HUES48 (cell line): Measurements from ENCODE around the gene ITGB1.
A peak's percentile ranks its signal among the peaks of the same experiment; 100 is the strongest.

Experiments
- H3K27ac ChIP-seq: one replicate; pipeline ENCODE4 v1.7.0; 2013; ENCODE audit warnings: low read depth, low read length, inconsistent platforms
- H3K27me3 ChIP-seq: 2 replicates; pipeline ENCODE4 v1.6.1; 2013; ENCODE audit warnings: mild to moderate bottlenecking, low read length; ENCODE audit not compliant: control insufficient read depth, insufficient read depth
- H3K36me3 ChIP-seq: 2 replicates; pipeline ENCODE4 v1.6.1; 2013; ENCODE audit warnings: low read length; ENCODE audit not compliant: control insufficient read depth, insufficient read depth
- H3K4me1 ChIP-seq: 2 replicates; pipeline ENCODE4 v1.6.1; 2013; ENCODE audit warnings: mild to moderate bottlenecking, low read length; ENCODE audit not compliant: control insufficient read depth, insufficient read depth
- H3K4me3 ChIP-seq: 2 replicates; pipeline ENCODE4 v1.5.1; 2013; ENCODE audit warnings: mild to moderate bottlenecking, low read depth, low read length
- H3K9ac ChIP-seq: 2 replicates; pipeline ENCODE4 v1.6.1; 2013; ENCODE audit warnings: mild to moderate bottlenecking, low read depth, low read length, moderate library complexity
- H3K9me3 ChIP-seq: 2 replicates; pipeline ENCODE4 v1.6.1; 2013; ENCODE audit warnings: low read length; ENCODE audit not compliant: control insufficient read depth, insufficient read depth

Gene ITGB1

GRCh38 chr10:32961895-32962369, 3.9 kb upstream of the ITGB1 start:
- Histone ChIP-seq H3K4me3 (peak overlapping the region; percentile 31; the same call in 1 of the 2 replicates), H3K27ac (peak overlapping the region; percentile 94), H3K4me1 (peaks cover 43% of the 10 kb centered on the region), H3K9me3 (no peaks in the 10 kb centered on the region), H3K36me3 (no peaks in the 10 kb centered on the region), H3K9ac (peak overlapping the region; percentile 35; the same call in 1 of the 2 replicates), H3K27me3 (no peaks in the 10 kb centered on the region)

GRCh38 chr10:32961343-32961894, 3.4 kb upstream of the ITGB1 start:
- H3K27ac ChIP-seq: peak overlapping the region; percentile 94
- H3K9ac ChIP-seq: 0 out of 2 replicates have a peak overlapping the region, but pooled peaks have one; percentile 35
- H3K4me3 ChIP-seq: peak overlapping the region; percentile 31; the same call in 1 of the 2 replicates
- H3K27me3 ChIP-seq: no peaks in the 10 kb centered on the region
- H3K9me3 ChIP-seq: no peaks in the 10 kb centered on the region
- peaks cover 48% of the 10 kb centered on the region for H3K4me1 ChIP-seq
- H3K36me3 ChIP-seq: no peaks in the 10 kb centered on the region

DNA sequence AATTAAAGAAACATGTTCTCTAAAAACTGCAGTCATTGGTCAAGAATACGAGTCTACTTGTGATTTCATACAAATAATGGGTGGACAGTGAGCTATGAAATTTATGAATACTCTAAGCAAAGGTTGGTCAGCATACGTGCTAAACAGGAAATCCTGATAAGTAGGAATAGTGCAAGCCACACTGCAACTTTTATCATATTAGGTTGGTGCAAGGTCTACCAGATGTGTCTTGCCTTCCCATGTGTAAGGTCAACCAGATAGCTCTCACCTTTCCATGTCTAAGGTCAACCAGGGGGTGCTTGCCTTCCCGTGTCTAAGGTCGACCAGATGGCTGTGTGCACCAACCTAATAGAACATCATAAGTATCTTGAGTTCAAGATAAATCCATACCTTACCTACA, 2.0 kb upstream of the ITGB1 start:
- Histone ChIP-seq H3K4me1 (peaks cover 61% of the 10 kb centered on the region), H3K27ac (peak overlapping the region; percentile 99), H3K27me3 (no peaks in the 10 kb centered on the region), H3K4me3 (peak overlapping the region; percentile 80), H3K9me3 (no peaks in the 10 kb centered on the region), H3K9ac (peak overlapping the region; percentile 97; the same call in 1 of the 2 replicates), H3K36me3 (no peaks in the 10 kb centered on the region)

- Histone ChIP-seq H3K9me3 (no peaks in the 10 kb centered on the region), H3K9ac (peak overlapping the region; percentile 97), H3K36me3 (no peaks in the 10 kb centered on the region), H3K27me3 (no peaks in the 10 kb centered on the region), H3K4me3 (peak overlapping the region; percentile 80), H3K27ac (peak overlapping the region; percentile 99), H3K4me1 (peaks cover 69% of the 10 kb centered on the region)
Measured at GRCh38 chr10:32959006-32959920, 1.2 kb upstream of the ITGB1 start.

- peak overlapping the region; percentile 97 for H3K9ac ChIP-seq
- H3K27ac ChIP-seq: peak overlapping the region; percentile 99
- H3K4me3 ChIP-seq: peak overlapping the region; percentile 80
- peaks cover 5% of the 10 kb centered on the region; the same call in 1 of the 2 replicates for H3K36me3 ChIP-seq
- no peaks in the 10 kb centered on the region for H3K27me3 ChIP-seq
- no peaks in the 10 kb centered on the region for H3K9me3 ChIP-seq
- peaks cover 74% of the 10 kb centered on the region for H3K4me1 ChIP-seq
Measured at GRCh38 chr10:32957341-32958084, 517 bp downstream of the ITGB1 start.

GRCh38 chr10:32956365-32957197, 1.4 kb downstream of the ITGB1 start:
- Histone ChIP-seq H3K4me1 (peaks cover 76% of the 10 kb centered on the region), H3K9ac (peak overlapping the region; percentile 97), H3K36me3 (peaks cover 5% of the 10 kb centered on the region; the same call in 1 of the 2 replicates), H3K4me3 (peak overlapping the region; percentile 80), H3K27ac (peak overlapping the region; percentile 99), H3K27me3 (no peaks in the 10 kb centered on the region), H3K9me3 (no peaks in the 10 kb centered on the region)

GRCh38 chr10:32955790-32956189, 2.2 kb downstream of the ITGB1 start:
- Histone ChIP-seq H3K4me1 (peaks cover 79% of the 10 kb centered on the region), H3K36me3 (peaks cover 5% of the 10 kb centered on the region; the same call in 1 of the 2 replicates), H3K4me3 (peak overlapping the region; percentile 80), H3K27ac (peak overlapping the region; percentile 43), H3K9ac (no peak overlapping the region), H3K9me3 (no peaks in the 10 kb centered on the region), H3K27me3 (no peaks in the 10 kb centered on the region)

DNA sequence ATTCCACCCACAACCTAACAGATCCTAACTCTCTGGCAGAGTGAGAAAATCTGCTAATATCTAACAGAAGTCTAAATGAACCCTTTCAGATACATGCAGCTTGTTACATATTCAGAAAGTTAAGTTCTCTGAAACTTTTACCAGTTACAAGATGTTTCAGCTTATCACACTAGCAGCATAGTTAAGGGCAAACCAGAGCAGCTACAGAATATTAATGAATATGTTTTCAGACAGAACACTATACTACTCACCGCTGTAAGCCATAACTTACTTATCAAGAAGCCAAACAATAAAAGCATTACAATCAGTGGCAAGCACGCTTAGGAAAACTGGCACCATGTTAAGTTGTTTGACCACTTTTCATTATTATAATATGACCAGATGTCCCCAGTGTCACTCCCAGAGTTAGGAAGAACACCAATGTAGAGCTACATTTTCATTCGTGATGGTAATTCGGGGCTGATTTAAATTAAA, 2.7 kb downstream of the ITGB1 start:
- peaks cover 5% of the 10 kb centered on the region; the same call in 1 of the 2 replicates for H3K36me3 ChIP-seq
- no peaks in the 10 kb centered on the region for H3K27me3 ChIP-seq
- peak overlapping the region; percentile 32 for H3K27ac ChIP-seq
- no peaks in the 10 kb centered on the region for H3K9me3 ChIP-seq
- H3K9ac ChIP-seq: 0 out of 2 replicates have a peak overlapping the region, but pooled peaks have one; percentile 3
- H3K4me3 ChIP-seq: peak overlapping the region; percentile 80
- H3K4me1 ChIP-seq: peaks cover 79% of the 10 kb centered on the region

- Histone ChIP-seq H3K27me3 (no peaks in the 10 kb centered on the region), H3K36me3 (peaks cover 5% of the 10 kb centered on the region; the same call in 1 of the 2 replicates), H3K4me3 (peak overlapping the region; percentile 80), H3K9ac (0 out of 2 replicates have a peak overlapping the region, but pooled peaks have one; percentile 3), H3K27ac (peak overlapping the region; percentile 32), H3K4me1 (peaks cover 80% of the 10 kb centered on the region), H3K9me3 (no peaks in the 10 kb centered on the region)
Measured at GRCh38 chr10:32954545-32955298, 3.3 kb downstream of the ITGB1 start.
